ENCODE results near the gene CENPM. TPM values are rescaled to one million over a fixed set of nuclear protein-coding genes. Genes with fewer than 3 reads are reported as not detected.

CENPM gene
- total and polyA plus RNA-seq, 9 of the 15 experiments (the other 6 are each of a cell fraction or from before 2014, with no cell fraction given): 11.3 to 67.7 (median 32.3) TPM

DNA sequence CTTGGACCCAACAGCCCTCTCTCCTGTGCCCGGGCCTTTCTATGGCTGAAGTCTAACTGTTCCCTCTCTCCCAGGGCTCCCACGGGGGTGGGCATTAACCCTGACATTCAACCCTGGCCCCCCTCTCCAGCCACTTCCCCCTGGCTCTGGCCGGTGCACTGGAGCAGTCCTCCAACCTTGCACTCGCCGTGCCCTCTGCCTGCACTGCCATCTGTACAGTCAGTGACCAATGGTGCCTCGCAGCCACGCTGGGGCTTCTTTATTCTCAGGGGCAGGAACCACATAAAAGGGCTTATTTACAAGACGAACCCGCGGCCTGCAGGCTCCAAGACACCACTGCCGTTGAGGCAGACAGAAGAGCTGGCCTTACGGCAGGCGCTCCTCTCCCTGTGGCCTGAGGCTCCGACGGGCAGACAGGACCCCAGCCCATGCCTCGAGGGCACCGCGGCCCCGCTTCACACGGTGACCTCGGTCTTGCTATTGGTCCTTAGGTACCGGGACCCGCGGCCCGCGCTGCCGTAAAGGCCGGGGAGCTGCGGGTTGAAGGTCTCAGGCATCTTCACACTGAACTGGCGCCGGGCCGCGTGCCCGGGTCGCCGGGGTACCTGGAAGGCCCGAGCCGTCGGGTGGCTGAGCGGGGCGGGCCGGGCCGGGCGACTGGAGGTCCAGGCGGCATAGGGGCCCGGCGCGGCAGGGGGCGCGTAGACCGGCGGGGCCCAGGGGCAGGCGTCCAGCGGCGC, 37.5 kb downstream of the CENPM start:
- intact Hi-C loops (cut with micrococcal nuclease) (no loop called here), in situ Hi-C loops (cut with MboI) (no loop called here)
- no TSS peak for BruUV-seq (replicated peaks)
- ChIA-PET CTCF (ENCODE audit: low intra/inter-chr PET ratio) (no interaction called here), POLR2A (interaction anchor here (0.6 to 1.2 kb wide), 3 partner anchors 10 to 25 kb away, joined by 3 to 4 read pairs (median 4); no protein-coding TSS in a partner anchor)
- no peaks in the 10 kb centered on the region for H3K9me3 ChIP-seq (replicated peaks; ENCODE audit: control insufficient read depth, insufficient read depth, low read depth, low read length)
- no peak overlapping the region for H2AFZ ChIP-seq (ENCODE audit: low read depth, low read length)
- H3K9me1 ChIP-seq (ENCODE audit: control insufficient read depth, insufficient read depth, low read length): no peaks in the 10 kb centered on the region
- DNase-seq (ENCODE audit: extremely low read depth in 1 of 4, low spot score in 3 of 4): no peak
- no peaks in the 10 kb centered on the region for H3K27me3 ChIP-seq (ENCODE audit: control insufficient read depth in 2 of 2, insufficient read depth in 2 of 2, low read length in 2 of 2)
- H3K36me3 ChIP-seq (ENCODE audit: control insufficient read depth, insufficient read depth, low read length): peaks cover 24% of the 10 kb centered on the region; the same call in 2 of the 3 replicates
- H3K4me3 ChIP-seq: no peak overlapping the region
- peaks cover 17% of the 10 kb centered on the region; the same call in 1 of the 2 replicates for H4K20me1 ChIP-seq (replicated peaks; ENCODE audit: control insufficient read depth, insufficient read depth, low read length)
- H3K9ac ChIP-seq (ENCODE audit: insufficient read depth in 1 of 2, low read depth in 2 of 2, low read length in 2 of 2): no peak overlapping the region
- no peak overlapping the region for H3K4me2 ChIP-seq (ENCODE audit: insufficient read depth, low read length)
- no peak for ATAC-seq
- peaks cover 0 to 22% of the 10 kb centered on the region in 2 experiments; a peak in 3 of 5 replicates for H3K4me1 ChIP-seq (replicated peaks in 1 of 2; ENCODE audit: control insufficient read depth in 2 of 2, insufficient read depth in 2 of 2, low read length in 2 of 2)
- H3K27ac ChIP-seq (ENCODE audit: extremely low read depth, low read depth, low read length): no peak overlapping the region
- H3K79me2 ChIP-seq (ENCODE audit: control insufficient read depth, insufficient read depth, low read length): no peaks in the 10 kb centered on the region
- TF ChIP-seq ESRRB (CRISPR knock-in tag; IDR thresholded peaks at IDR 0.05; ENCODE audit: borderline replicate concordance) (no peak), POLR2G (IDR thresholded peaks at IDR 0.05; ENCODE audit: low read depth, low read length) (peak; percentile 62), RBM22 (IDR thresholded peaks at IDR 0.05; ENCODE audit: low read depth, low read length, poor library complexity, severe bottlenecking) (peak; percentile 65)
- TF ChIP-seq, protein P1, sequence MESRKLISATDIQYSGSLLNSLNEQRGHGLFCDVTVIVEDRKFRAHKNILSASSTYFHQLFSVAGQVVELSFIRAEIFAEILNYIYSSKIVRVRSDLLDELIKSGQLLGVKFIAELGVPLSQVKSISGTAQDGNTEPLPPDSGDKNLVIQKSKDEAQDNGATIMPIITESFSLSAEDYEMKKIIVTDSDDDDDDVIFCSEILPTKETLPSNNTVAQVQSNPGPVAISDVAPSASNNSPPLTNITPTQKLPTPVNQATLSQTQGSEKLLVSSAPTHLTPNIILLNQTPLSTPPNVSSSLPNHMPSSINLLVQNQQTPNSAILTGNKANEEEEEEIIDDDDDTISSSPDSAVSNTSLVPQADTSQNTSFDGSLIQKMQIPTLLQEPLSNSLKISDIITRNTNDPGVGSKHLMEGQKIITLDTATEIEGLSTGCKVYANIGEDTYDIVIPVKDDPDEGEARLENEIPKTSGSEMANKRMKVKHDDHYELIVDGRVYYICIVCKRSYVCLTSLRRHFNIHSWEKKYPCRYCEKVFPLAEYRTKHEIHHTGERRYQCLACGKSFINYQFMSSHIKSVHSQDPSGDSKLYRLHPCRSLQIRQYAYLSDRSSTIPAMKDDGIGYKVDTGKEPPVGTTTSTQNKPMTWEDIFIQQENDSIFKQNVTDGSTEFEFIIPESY (CRISPR knock-in tag; IDR thresholded peaks at IDR 0.05): peak; percentile 43; the same call in 1 of the 2 replicates
- no peak for FAIRE-seq
- WGBS (ENCODE audit: insufficient coverage, low coverage, missing lambda C conversion rate): 85% methylated on average over 8 of the region's 55 CpGs

Measured in K562 (cell line).